Glomerular endothelial cell (primary cell): Measurements from ENCODE around the gene ARHGAP26. TPM values are rescaled to one million over a fixed set of nuclear protein-coding genes. Genes with fewer than 3 reads are reported as not detected.

Source experiments
- DNase-seq: peaks from one replicate; pipeline ENCODE4 v3.0.0-alpha.2; 2011; ENCODE audit warnings: low read depth, low spot score; ENCODE audit errors: extremely low read depth
- total RNA-seq: library from RNA; depleted of rRNA; stranded (reverse); fragments of >200 nt; gene quantifications from 2 replicates; pipeline ENCODE4 v1.2.3, GENCODE V29; 2015

ARHGAP26 gene
- total RNA-seq, 1 donor from 2014 or later = 33.1 TPM

DNA sequence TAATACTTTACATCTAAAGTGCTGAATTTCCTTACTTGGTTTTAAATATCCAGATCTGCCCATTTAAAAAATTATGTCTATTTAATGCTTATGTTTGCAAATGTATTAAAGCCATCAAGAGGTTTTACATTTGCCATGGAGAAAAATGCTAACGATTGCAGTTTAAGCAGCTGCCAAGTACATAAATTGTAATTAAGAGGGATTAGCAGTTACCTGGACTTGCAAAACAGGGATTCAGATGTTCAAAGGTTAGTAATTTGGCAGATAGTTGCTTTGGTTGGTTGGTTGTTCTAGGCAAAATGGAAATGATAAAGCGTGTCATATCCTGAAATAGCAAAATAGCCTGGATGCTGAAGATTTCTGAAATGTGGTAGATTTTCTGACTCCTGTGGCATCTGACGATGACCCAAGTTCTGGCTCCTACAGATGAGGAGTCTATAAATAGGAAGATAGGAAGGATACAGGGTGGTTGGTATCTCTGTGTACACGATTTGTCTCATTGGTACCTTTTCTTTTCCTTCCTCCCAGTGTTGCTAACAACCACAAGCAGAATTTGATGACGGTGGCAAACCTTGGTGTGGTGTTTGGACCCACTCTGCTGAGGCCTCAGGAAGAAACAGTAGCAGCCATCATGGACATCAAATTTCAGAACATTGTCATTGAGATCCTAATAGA, 350.4 kb downstream of the ARHGAP26 start:
- no peak for DNase-seq

DNA sequence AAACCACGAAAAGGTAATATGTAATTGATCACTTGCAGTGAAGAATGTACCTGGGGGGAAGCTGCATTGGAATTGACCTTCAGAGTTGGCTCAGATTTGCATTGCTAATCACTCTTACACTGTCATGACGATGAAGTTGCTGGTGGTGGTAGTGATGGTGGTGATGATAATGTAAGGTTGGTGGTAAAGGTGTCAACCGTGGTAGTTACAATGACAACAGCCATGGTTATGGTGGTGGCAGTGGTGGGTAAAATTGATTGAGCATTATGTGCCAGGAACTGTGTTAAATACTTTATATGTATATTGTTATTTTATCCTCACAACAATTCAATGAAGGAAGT, 350.9 kb downstream of the ARHGAP26 start:
- no peak for DNase-seq

DNA sequence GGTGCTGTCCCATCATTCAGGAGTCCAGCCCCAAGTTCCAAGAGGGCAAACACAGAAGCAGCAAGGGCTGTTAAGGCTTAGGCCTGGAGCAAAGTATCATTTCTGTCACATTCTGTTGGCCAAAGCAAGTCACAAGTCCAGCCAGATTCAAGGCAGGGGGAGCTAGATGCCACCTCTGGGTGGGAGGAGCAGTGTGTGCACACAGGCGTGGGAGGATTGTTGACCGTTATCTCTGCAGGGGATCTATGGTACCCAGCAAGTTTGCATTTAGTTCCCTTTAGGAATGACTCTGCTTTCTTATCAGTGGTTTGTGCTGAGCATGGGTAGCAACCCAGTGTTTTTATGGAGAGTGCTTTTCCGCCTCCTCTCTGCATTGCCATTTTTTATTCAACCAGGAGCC, 354.4 kb downstream of the ARHGAP26 start:
- DNase-seq = no peak

DNA sequence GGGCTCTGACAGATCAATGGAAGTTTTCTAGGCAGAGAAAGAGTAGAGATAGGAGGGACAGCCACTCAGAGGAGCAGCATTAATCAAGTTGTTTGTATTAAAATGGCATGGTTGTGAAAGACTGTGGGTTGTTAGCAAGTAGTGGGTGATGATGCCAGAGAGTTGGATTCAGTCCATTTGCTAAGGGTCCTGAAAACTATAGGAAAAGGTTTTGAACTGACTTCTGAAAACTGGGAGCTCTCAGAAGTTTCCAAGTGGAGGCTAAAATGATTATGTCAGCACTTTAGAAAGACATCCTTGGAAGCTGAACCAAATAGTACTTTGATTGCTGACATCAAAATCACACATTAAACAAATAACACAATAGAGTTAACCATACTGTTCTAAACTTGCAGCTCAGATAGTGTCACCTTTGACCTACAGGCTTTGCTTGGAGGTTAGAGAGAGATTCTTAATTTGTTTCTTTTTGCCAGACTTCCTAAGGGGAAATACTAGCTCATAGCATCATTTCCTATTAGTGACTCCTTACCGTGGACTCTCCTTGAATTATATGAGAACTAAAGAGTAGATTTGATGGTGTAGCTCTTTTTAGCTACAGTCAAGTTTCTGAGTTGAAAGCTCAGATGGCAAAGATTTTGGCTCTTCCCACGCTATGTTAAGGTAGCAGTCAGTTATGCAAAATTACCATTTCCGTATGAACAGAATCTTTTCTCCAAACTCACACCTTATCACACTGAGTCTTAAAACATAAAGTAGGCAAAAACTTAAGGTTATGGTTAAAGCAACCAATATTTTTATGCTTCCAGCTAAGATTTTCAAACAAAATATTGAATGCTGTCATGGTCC, 356.2 kb downstream of the ARHGAP26 start:
- DNase-seq = peak; percentile 94

DNA sequence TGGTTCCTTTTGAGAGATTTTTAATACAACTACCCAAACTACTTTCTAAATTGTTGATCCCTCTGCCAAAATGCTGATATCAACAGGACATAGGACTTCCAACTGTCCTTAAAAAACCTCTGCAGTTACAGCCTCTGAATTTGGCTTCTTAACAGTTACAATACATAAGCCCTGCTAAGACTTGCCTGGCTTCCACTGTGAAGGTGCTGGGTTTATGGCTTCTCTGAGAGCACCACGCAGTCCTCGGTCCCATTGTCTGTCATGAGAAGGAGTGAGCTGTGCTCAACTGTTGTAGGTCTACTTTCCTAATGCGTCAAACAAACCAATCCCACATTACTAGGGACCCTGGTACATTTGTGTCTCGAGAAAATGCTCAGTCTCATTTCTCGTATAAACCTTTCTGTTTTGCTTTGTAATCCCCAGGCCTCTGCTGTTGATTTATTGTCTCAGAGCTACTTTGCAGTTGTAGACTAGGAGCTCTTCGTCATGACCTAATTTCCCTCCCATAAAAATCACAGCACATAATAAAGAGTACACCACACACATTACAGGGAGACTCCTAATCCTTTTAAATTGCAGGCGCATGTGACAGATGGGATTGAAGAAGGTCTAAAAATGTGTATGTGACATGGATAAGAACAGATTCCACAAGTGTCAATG, 358.4 kb downstream of the ARHGAP26 start:
- DNase-seq = no peak

DNA sequence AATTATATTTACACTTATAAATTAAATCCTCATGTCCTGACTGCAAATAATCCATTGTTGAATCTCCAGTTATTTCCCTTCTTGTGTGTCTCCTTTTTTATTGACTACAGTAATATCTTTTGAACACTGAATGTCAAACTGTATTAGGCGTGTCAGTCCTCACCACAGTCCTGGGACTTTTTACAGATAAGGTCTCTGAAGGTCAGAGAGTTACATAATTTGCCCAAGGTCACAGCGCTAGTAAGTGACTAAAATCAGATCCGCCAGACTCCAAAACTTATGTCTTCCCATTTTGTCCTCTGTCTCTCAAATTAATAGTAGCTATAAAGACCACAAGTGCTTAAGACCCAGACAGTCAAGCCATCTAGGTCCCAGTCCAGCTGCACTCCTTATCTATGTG, 359.0 kb downstream of the ARHGAP26 start:
- DNase-seq = no peak

DNA sequence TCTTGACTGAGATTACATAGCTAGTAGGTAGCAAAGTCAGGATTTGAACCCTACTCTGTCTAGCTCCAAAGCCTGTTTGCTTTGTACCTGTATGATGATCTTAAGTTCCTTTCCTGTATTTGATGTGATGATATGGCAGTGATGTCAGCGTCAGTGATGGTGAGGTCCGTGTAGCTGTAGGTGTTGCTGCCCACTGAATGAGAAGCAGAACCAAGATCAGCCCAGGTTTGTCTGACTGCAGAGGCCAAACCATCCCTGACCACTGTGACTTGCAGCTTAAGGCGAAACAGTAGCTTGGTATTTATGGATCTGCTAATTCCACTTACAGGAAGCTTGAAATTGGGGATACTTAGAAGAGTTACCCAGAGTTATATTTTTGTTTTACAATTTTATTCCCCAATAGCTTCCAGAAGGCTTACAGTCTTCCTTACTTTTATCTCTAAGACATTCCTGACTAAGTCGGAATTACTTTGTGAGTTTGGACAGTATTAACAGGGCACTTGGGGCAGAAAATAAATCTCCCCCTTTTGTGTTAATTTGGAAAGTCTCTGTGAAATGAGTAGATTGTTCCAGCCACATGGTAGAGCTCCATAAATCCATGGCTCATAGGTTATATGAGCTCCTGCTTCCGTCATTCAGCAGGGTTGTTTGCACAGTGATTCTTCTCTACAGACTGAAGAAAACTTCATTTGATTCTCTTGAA, 359.9 kb downstream of the ARHGAP26 start:
- DNase-seq = no peak

DNA sequence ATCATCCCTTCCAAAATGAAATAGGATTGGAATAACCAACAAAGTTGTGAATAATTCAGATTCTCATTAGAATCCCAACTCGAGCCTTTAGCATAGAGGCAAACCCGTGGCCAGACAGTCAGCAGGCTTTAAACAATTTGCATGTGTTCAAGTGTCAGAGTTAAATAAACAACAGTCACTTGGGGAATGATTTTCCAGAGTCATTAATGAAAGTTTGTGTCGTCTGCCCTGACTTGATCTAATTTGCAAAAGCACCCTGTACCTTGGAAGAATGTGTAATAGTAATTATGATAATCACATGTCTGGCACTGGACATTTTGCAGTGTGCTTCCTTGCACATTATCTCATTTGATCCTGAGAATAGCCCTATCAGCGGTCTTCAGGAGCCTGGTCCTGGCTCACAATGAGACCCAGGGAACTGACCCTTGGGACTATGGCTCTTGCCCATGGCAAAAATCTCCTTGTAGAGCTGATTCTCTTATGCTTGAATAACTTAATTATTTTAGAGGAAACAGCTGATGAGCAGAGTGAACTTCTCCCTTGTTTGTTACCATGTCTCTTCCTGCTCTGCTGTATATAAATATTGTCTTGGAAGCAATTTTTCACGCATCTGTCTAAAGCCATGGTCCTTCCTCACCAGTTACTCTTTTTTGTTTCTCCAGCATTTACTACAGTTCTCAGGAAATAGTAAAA, 360.6 kb downstream of the ARHGAP26 start:
- no peak for DNase-seq

DNA sequence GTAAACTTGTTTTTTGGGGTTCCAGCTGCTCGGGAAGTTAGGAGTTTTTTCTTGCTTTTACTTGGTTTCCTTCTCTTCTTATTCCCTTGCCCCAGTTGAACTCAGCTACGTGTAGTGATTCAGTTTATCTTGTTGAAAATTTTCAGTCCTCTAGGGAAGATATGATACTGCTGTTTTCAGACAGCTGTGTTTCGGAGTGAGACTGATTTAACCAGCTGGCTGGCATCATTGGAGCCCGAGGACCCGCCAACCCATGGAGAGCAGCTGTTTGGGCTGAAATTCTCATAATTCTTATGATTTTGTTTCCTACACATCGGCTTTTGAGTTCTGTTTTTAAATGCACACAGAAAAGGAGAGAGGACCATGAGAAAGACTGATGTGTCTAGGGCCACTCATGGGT, 361.8 kb downstream of the ARHGAP26 start:
- DNase-seq = no peak

DNA sequence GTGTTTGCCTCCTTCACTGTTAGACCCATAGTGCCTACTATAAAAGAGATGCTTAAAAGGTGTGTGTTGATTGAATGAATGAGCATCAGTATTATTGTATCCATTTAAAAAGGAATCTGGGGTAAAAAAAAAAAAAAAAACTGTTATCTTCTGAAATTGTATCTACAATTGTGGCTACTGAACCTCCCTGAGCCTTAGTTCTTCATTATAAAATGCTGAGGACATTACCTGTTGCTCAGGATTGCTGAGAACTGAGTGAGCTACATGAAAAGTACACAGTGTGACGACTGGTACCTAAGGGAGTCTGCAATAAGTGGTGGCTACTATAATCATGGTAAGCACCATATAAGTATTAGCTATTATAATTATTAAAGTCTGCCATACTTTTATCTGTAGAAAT, 362.6 kb downstream of the ARHGAP26 start:
- no peak for DNase-seq

DNA sequence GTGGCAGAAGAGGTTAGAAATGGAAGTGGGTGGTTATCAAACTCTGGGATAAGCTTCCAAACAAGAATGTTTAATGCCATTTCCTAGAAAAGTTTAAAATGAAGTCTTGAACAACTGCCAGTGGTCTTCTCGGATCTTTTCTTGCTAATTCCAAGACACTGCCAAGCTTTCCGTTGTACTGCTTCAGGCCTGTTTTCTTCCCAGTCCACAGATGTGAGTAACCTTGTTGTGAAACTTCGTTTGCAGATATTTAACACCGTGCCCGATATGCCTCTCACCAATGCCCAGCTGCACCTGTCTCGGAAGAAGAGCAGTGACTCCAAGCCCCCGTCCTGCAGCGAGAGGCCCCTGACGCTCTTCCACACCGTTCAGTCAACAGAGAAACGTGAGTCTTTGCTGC, 363.5 kb downstream of the ARHGAP26 start:
- DNase-seq = no peak

DNA sequence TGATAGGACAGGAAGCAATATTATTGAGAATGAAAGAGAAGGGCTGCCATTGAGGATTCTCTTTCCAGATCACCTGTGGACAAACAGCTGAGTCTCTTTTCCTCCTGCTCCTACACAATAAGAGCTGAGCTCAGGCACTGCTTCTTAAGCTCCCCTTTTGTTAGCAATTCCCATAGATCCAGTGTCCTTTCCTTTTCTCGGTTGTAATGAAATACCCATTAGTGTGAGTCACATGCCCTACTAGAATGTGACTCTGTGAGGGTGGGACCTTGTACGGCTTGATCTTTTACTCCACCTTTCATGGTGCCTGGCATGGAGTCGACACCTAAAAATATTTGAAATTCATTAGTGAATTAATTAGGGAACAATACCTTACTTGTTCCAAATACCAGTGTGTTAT, 364.1 kb downstream of the ARHGAP26 start:
- no peak for DNase-seq

DNA sequence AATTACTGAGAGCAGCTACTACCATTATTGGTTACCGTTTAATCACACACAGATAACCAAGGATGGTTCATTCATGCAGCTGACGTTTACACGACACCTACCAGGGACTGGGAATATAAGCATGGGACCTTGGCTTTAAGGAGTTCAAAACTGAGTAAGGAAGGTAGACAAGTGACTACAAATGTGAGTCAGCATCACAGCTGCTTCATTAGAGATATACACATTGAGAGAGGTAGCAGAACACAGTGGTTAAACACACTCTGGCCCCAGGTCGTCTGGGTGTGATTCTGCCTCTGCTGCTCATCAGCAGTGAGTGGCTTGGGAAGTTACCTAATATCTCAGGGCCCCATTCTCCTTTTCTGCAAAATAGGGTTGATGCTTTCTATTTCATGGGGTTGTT, 364.7 kb downstream of the ARHGAP26 start:
- no peak for DNase-seq

DNA sequence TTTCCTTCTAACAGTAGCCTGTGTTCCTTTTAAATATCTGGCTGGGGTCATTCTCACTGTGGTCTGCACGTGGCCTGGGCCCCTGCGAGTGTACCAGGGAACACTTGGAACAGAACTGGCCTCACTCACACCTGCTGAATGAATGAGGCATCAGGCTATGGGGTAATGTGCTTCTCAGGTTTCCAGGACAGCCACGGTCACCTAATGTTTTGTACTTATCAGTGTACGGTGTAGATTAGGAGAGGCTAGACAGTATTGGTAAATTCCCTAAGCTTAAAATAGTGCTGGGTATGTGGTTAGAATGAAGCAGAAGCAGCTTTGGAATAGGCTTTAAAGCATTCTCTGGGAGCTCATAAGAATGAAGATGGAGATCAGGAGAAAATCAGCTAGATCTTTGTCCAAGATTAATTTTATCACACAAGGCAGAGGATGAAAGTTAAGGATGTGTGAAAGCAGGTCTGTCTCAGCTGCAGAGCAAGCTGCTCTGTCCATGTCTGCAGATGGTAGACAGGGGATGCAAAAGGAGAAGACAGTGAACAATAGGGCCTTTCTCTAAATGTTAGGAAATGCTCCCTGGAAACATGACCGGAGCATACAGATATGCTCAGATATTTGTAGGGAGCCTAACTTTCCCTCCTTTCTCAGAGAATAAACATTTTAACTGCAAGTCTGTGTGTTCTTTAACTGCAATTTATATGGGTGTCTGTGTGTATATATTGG, 365.8 kb downstream of the ARHGAP26 start:
- DNase-seq = no peak

DNA sequence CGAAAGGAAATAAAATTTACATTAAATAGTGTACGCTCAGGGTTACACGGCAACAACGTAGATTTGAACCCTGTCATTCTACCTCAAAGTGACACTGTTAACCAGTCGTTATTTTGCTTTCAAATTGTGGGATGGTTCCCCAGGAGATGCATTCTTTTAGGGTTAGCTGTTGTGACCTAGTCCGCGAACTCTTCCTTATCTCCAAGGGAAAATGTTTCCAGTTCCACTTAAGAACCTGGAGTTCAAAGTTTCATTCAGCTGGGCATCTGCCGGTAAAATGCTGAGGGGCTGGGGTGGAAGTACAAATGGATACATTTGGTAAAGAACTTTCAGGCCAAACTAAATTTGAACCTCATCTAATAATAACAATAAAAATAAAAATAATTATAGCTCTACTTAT, 368.7 kb downstream of the ARHGAP26 start:
- DNase-seq = no peak

DNA sequence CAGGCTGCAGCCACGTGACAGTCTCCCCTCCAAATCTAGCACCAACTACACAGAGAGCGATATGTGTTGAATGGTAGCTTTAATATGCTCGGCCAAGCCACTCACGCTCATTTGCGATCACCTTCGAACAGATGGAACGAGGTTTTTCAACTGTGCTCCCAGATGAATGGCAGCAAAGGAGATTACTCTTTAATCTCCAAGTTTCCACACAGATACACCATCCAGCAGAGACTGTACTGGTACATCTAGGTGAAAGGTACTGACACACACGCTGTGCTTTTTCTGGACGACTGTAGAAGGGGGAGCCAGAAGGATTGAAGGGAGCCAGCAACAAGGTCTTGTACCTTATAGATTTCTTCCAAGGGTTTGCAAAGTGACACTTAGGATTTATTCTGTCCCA, 369.4 kb downstream of the ARHGAP26 start:
- no peak for DNase-seq

DNA sequence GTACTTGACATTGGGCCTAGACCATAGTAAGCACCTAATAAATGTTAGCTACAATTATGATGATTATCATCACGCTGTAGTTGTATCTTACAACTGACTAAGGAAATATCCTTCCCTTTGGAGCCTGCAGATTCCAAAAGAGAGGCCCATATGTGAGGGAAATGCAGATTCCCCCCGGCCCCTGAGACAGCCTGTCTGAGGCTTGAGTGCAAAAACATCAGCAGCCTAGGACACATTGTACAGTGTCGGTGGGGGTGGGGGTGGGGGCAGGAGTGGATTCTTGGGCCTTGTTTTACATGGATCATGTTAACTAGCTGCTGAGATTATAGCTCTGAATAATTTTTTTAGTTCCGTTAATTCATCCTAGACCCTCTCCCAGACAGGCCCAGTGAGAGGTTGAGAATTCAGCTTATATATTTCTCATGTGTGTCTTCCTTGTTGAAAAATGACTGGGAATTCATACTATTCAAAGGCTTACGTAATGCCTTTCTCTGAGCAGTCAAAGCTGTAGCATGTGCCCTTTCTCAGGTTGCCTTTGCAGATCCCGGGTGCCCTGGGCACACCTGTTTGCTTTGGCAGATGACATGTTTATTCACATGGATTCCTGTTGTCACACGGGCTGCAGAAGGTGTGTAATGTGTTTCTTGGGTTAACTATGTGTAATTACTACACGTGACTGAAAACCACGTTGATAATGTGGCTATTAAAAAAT, 370.5 kb downstream of the ARHGAP26 start:
- no peak for DNase-seq

DNA sequence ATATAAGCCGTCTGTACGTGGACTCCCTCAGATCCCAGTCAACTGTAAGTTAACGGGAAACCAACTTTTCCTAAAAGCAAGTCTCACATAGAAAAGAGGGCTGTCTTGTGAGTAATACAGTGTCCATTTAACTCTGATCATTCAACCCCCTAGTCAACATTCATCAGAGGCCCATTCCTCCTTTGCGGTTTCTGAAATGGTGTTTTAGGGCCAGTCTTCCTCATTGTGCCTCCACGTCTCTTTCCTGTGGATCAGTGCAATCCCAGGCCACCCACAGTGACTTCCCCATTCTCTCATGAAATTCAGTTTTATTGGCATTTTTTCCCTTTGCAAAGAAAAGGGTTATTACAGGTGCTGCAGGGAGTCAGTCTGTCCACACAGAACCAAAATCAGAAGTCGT, 371.5 kb downstream of the ARHGAP26 start:
- DNase-seq = no peak

DNA sequence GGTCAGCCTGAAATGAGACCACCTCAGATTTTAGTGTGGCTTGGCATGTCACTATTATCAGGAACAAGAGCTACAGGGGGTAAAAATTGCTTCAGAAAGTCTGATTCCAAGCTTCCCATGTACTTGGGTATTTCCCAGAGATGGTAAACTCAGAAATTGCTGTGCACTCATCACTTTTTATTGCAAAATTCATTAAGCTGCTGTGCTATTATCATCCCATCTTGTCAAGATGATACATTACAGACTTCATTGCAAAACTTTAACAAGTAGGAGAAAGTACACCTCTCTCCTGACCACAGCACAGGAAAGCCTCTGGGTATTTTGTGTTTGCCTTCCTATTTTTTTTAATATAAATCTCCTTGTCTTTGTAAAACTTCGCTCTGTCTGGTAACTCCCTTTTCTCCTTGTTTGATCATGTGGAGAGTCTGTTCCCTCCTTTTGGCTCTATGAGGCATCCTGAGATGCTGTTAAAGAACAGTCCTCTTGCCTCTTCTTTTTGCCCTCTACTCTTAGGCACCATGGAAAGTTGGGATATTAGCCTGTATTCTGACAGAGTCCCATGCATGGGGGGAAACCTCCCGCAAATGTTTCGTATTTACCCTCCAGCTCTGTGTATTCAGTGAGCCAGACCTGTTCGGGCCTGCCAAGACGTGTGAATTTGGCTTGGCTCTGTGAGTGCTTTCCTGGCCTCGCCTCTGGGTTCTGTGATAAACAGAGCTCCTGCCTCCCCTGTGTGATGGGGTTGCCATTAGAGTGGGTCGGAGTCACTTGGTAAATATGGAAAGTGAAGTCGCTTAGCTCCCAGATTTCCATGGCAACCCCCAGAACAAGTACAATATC, 372.6 kb downstream of the ARHGAP26 start:
- no peak for DNase-seq
